Measurements from ENCODE around the gene TMEM273.

TMEM273 gene

DNA sequence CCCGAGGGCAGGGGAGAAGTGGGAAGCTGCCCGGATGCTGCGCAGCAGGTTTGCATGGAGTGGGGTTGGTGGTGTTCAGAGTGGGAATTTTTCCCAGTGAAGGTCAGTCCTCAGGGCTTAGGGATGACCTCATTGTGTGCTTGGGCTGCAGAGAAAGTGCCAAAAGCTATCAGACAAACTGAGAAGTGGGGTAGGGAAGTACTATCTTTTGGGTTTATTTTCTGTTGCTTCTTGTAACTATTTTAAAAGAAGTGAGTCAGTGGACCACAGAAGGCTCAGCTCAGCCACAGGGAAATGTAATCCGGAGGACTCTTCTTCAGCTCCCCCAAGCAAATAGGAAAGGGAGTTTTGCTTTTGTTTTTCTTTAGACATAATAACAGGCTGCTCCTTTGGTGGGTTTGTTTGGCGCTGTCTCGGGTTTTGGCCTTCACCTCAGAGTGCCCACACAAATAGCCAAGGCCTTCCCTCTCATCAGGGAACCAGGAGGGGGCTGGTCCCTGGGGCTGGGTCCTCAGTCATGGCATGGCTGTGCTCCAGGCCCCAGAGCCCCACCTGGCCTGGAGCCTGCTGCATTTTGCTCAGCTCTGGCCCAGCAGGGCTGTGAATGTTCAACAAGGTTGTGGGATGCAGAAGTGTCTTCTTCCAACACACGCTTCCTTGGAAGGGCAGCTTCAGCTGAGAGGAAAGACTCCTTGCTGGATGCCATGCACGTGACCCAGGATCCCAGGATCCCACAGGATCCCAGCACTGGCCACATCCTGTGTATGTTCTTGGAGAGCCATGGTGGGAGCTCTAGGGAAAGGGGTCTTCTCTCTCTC lies 49.0 kb downstream of the TMEM273 start:
- no peak for DNase-seq

DNA sequence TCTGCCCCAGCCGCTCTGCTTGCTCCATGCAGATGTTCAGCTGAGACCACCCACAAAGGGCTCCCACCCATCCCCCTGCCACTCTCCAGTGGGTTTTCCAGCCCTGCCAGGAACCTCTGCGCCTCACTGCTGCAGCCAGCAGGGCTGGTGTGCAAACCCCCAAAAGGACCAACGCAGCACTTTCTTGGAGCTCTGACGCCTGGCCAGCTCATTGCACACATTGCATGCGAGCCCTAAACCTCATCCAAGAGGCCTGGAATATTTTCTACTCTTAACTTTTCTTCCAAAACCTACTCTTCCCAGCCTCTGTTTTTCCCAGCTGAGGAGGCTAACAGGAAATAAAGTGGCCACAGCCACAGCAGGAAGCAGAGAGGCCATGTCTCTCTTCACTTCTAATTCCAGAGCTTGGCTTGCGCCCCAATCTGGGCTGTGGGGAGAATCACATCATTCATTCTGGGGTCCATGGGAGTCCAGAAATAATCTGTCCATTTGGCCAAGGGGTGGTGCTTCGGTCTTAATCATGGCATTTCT lies 49.8 kb downstream of the TMEM273 start:
- DNase-seq = no peak

DNA sequence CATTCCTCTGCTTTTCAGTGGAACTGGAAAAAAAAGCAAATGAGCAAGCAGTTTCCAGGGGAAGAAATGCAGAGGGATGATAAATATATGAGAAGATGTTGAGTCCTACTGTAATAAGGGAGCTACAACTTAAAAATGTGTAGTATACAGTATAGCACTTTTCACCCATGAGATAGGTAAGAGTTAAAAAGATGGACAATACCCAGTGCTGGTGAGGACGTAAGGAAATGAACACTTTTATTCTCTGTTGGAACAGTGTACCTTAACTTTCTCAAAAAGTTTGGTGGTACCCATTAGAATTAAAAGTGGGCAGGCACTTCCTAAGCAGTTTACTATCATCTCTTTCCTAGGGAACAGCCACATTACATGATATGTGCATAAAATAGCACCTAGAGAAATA lies 51.7 kb downstream of the TMEM273 start:
- no peak for DNase-seq

DNA sequence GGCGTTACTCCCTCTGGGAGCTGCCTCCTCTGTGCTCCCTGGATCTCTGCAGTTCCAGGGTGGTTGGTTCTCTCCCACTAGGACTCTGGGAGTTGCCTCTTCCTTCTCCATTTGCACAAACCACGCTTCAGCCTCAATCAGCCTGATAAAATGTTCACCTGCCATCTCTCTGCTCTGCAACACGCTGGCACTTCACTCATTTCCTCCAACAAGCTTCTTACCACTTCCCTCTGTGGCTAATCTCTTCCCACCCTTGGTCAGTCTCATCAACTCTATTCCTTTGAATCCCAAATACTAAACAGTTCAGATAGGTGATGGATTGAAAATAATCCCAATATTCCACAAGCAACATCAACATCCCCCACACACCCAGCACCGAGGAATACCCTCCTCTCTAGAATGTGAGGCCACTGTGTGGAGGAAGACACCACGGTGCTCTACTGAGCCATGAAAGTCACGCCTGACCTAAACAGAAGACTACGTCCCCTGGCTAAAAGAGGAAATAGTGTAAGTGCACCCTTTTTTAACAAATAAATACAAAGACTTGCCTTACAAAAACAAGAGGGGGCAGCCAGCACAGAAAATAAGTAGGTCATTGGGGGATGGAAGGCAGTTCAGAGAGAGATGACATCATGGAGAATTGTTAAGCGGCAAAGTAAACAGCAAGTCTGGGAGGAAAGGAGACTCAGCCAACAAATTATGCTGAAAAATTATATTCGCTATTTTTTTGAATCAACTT lies 52.4 kb downstream of the TMEM273 start:
- no peak for DNase-seq

DNA sequence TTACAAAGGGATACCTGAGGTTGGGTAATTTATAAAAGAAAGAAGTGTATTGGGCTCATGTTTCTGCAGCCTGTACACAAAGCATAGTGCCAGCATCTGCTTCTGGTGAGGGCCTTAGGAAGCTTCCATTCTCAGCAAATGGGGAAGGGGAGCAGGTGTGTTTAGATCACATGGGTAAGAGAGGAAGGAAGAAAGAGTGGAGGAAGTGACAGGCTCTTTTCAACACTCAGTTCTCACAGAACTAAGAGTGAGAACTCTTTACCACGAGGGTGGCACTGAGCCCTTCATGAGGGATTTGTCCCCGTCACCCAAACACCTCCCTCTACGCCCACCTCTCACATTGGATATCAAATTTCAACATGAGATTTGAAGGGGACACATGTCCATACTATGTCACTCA lies 53.9 kb downstream of the TMEM273 start:
- no peak for DNase-seq

DNA sequence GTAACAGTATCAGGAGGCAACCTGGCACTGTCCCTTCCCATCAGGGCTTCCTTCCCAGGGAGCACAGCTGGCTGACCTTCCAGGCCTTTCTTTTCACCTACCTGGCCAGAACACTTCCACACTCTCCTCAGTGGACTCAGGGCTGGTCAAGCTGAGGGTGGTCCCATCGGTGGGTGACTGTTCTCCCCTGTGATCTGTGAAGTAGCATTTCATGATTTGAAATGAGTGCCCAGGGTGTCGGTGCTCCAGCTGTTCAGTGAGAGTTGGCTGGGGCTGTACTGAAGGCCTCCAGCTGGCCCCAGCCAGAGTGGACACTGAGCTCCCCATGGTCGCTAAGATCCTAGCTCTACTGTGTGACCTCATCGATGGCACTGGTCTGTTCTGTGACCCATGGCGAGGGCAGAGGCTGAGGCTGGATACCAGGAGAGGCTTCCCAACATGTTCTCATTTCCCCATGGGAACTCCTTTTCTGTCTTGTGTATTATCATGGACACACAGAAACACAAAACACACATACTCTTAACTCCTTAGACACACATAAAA lies 54.4 kb downstream of the TMEM273 start, which contains the start of gene FAM170B:
TSS of gene FAM170B (minus strand) at position 316 of the 543 bp plus-strand sequence. CDS start at position 213, 103 bp downstream.
- DNase-seq = no peak

DNA sequence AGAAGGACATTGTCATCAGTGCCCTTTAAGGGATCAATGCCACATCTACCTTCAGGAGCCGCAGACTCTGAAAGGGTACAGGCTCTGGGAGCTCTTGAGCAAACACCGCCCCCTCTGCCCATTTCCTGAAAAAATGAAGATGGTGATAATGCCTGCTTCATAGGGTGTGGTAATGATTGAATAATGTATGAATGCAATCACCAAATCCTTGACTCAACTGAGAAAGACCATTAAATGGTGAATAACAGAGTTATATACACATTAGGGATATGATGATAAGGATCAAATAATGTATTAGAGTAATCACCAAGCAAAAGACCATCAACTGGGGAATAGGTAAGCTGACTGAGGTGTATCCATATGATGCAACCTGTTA lies 55.8 kb downstream of the TMEM273 start:
- DNase-seq = no peak

DNA sequence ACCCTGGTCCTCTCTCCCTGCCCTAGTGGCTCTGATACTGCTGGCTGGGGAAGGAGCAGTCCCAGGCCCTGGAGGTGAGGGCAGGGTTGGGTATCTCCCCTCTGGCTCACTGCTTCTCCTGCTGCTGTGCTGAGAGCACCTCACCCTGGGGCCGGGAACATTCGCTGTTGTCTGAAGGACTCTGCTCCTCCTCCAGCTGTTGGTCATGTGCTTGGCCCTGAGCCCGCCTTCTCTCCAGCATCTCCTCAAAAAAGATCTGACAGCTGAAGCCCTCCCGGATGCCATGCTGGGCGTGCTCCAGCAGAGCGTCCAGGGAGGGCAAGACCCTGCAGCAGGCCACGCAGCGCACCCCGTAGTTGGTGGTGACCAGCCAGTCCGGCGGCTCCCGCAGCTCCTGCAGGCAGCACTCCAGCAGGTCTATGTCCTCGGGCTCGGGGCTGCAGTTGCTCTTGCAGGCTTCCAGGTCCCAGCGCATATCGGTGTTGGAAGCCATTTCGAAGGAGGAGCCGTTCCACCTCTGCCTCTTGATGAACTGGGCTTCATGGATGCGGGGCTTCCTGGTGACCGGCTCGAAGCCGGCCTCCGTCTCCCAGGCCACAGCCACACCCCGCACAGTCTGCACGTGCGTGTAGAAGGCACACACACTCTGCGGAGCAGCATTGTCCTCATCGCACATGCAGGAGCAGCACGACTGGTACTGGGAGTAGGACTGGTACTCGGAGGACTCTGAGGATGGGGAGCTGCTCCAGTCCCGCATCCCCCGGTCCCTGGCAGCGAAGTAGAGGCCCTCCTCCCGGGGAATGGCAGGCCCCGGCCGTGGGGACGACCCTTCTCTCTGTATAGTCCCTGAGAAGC lies 56.5 kb downstream of the TMEM273 start:
- no peak for DNase-seq

DNA sequence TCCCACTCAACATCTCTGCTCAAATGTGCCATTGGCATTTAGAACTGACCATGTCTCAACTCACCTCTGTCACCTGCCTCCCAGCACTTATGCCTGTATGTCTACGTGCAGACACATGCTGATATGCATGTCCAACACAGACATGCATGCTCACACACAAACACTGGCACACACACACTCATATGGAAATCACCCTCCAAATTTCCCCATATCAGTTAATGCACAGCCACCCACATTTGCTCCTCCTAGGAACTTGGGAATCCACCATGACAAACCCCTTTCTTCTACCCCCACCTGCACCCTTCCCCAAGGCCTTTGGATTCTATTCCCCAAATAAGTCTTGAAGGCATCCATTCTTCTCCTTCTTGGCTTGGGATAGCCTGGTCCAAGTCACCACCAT lies 58.8 kb downstream of the TMEM273 start:
- no peak for DNase-seq

DNA sequence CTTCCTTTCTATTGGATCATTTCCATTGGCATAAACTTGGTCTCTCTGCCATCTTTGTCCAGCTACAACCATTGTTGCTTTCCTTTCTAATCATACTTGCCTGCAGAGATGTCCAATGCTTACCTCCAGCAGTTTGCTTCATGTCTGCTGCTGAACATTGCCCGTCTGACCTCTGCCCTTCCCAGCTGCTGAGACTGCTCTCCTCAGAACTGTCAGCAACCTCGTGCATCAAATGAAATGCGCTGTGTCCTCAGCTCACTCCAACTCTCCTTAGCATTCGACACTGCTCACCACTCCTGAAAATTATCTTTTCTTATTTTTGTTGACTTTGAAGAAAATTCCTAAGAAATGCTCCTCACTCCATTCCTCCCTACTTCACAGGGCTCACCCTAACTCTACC lies 59.3 kb downstream of the TMEM273 start:
- DNase-seq = no peak

DNA sequence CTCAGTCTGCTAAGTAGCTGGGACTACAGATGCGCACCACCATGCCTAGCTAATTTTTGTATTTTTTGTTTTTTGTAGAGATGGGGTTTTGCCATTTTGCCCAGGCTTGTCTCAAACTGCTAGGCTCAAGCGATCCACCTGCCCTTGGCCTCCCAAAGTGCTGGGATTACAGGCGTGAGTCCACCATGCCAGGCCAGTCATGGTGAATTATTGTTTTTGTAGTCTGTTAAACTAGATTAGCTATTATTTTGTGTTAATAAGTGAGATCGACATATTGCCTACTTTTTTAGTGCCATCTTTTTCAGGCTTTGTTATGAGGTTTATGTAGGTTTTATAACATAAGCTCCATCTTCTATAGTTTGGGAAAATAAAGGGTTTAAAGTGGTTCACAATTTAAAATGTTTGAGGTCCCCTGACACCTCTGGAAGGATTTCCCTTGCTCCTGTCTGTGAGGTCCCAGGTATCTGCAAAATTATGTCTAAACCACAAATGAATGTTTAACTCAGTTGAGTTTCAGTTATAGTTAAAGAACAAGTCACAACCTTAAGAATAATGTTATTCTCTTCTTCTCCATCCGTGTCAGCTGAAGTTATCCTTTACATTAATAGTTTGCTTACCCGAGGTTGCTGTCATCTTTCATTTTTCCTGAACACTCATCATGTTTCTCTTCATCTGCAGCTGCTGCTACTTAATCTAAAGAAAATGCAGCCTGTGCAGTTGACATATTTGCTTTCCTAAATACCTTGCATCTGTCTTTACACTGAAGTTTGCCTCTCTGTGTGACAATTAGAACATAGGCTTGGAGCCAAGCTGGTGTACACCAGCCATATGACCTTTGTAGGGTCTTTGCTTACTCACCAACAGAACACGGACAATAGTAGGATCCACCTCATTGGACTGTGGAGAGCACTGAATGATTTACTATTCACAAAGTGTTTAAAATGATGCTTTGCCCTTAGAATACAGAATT lies 63.9 kb downstream of the TMEM273 start:
- no peak for DNase-seq

DNA sequence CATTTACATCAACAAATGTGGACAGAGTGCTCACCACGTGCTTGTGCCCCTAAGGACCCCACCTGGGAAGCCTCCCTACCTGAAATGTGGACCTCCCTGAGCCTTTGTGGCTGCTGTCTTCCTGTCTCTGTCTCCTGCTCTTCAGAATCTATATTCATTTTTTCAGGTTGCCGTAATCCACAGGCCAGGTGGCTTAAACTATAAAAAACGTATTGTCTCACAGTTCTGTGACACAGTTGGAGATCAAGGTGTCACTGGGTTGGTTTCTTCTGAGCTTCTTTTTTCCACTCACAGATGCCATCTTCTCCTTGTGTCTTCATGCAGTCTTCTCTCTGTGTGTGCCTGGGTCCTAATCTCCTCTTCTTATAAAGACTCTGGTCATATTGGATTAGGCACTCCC lies 67.3 kb downstream of the TMEM273 start:
- no peak for DNase-seq

DNA sequence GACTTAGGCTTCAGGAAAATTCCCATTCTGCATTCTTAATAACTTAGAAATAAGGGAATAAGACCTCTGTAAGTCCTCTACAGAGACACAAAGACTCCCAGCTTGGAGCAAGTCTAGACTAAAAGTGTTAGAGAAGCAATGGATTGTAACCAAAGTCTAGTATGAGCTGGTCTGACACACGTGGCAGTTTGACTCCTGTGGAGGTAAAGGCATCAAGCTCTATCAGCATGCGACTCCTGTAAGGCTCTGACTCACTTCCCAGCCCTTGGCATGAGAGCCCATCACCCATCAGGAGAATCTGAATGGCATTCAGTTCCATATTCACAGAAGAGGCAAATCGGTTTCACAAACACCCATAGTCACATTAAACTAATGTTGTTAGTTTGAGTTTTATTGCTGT lies 68.4 kb downstream of the TMEM273 start:
- no peak for DNase-seq

DNA sequence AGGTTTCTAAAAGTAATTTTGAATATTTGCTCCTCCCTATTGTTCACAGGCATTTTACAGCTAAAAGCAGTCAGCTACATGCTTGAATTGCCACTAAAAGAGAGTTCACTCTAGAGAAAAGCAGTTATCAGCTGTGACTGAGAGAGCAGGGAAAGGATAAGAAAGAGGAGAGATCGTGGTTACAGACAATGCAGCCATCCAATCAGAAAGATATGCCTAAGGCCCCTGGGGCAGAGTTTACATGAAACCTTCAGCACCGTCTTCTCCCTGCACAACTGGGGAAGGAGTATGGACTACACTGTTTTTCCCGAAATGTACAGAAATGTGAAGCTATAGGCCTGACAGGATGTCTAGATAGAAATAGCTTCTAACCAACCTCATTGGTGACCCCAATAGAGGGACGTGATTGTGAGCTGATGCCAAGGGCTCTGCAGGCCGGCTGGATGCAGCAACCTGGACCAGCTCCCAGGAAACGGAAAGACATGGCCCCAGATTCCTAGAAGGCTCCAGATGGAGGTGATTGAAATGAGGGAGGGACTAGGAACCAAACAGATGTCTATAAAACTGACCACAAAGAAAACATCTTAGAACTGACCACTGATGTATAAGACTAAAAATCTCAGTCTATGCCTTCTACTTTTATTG lies 69.6 kb downstream of the TMEM273 start:
- no peak for DNase-seq

DNA sequence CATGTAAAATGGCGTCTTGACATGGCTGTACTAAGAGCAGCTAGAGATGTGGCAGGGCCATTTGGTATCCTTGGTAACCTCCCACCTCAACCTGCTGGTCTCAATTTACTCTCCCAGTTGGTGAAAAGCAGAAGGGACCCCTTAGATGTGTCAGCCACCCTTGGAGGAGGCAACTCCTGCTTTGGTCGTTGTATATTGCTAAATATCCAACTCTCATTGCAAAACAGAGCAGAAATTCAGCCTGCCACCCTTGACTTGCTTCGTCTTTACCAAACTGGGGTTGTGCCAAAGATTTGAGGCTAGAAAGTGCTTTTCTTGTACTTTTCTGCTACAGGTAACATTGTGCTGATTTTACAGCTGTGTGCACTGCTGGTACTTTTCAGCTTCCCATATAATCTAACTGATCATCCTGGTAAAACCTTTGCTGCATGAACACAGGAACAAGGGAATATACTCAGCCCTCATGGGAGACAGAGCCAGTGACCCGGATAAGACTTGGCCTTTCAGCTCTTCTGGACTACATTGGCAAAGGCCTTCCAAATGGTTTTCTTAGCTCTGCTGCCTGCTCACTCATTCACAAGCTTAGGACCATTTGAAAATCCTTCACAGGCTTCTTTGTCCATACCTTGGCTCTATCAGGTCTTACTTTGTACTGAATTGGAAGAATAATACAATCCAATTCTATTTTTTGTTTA lies 70.7 kb downstream of the TMEM273 start:
- no peak for DNase-seq

DNA sequence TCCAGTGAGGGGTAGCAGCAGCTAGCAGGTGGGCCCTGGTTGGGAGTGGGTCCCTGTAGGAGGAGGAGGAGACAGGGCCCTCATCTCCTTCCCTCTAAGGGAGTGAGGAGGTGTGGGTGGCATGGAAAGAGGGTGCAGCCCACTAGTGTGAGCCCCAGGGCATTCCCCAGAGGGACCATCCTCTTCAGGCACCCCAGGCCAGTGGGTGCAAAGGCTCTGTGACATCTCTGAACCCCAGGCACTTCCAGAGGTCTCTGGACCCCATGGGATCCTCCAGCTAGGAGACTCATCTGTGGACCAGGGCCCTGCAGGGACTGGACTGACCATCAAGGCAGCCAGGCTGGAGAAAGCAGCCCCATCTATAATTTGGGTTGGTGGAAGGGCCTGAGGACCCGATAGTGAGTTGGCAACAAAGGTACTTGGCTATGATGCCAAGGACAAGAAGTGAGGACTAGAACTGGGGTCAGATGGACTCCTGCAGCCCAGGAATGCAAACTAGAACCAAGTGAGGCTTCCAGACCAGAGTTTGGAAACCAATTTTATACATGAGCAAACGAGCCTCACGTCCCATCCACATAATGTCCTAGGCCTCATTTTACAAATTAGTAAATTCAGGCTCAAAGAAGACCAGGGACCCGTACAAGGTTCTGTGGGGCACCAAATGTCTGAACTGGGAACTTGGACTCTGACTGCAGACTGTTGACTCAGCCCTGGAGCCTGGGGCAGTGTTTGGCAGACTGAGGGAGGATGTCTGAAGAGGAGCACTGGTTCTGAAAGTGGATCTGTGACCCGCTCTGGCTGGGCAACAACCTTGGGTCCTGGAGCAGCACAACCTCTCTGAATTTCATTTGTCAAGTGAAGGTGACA lies 71.4 kb downstream of the TMEM273 start:
- no peak for DNase-seq

DNA sequence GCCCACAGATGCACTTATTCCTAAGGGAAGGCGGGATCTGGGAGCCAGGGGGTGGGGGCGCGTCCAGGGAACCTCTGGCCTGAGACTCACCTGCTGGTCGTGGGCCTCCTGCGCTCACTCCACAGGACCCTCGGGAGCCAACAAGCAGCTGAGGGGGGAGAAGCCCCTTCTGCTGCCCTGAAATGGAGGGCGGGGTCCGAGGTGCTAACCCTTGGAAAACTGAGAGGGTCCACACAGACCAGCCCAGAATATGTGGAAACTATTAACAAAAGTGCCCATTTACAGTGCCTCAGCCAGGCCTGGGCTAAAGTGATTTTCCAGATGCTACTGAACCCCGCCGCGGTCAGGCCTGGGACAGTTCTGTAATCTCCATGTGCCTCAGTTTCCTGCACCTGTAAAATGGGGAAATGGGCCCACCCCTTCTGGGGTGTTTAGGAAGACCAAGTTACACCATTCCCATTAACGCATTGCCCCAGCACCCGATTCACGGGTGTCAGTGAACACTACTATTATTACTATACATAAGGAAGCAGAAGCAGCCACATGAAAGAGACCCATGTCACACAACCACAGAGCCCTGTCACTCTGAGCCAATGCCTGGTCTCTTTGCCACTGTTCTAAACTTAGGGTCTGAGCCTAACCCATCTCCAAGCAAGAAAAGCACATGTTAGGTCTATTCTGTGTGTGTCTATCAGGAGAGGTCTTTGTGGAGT lies 72.2 kb downstream of the TMEM273 start:
- DNase-seq = no peak

DNA sequence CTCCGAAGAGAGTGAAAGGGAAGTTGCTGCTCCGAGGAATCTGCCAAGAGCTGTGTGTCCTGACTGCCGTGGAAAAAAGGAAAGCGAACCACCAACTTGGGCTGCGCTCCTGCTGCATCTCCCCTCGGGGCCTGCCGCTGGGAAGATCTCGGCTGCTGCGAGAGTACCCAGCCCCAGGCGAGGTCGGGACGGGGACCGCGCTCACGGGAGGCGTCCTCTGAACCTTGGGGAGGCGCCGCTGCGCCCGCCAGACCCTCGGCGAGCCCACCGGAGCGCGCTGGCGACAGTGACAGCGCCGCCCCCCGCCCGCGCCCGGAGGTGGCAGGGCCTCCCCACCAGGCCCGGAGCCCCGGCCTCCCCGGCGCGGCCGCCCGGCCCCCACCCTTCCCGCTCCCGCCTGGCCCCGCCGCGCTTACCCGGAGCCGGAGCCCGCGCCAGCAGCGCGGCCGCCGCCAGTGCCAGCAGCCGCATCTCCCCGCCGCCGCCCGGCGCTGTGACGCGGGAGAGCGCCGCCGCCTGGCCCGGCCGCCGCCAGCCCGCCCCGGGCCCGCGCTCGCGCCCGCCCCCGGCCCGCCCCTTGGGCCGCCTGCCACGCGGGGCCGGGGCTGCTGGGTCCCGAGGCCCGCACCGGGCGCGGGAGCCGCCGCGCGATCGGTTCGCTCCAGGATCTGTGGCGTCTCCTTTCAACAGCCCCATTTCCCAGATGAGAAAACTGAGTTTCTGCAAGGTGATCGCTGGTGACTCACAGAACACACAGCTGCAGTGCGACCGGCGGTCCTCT lies 73.0 kb downstream of the TMEM273 start, which contains the start of gene VSTM4:
TSS of gene VSTM4 (minus strand) at position 508 of the 781 bp plus-strand sequence. CDS start at position 471, 37 bp downstream.
- DNase-seq = no peak

Measured in CD4-positive, alpha-beta T cell treated with Interleukin-1 beta for 1 hour (primary cell).